WTC11 (cell line): ENCODE data around the gene INPP5A. TPM values are rescaled to one million over a fixed set of nuclear protein-coding genes. Genes with fewer than 3 reads are reported as not detected.

Experiments
- ATAC-seq: fragments of 200-7000 bp; cut with Tn5 transposase; 2 replicates; pipeline ENCODE4 v1.10.0; 2021; ENCODE audit warnings: mild to moderate bottlenecking, moderate library complexity
- CTCF ChIA-PET: fragments of 300-600 bp; sonication (Branson Sonifier 250); formaldehyde crosslinking; loops from one replicate; lab custom pipeline; 2021; ENCODE audit warnings: antibody characterized with exemption; lab: Charles Lee
- POLR2A ChIA-PET: fragments of 350-600 bp; sonication (Branson Sonifier 250); formaldehyde crosslinking; loops from one replicate; lab custom pipeline; 2021; ENCODE audit warnings: antibody characterized with exemption; lab: Charles Lee
- DNase-seq: peaks from one replicate; pipeline ENCODE4 v3.0.0; 2021; ENCODE audit warnings: low spot score
- H3K27ac Mint-ChIP-seq: 2 replicates; pipeline ENCODE4 v1.8.0; 2021; ENCODE audit warnings: mixed read lengths
- H3K27me3 Mint-ChIP-seq: 2 replicates; pipeline ENCODE4 v1.8.0; 2021; ENCODE audit warnings: low read depth, mild to moderate bottlenecking, moderate library complexity, mixed read lengths
- H3K36me3 Mint-ChIP-seq: 2 replicates; pipeline ENCODE4 v1.8.0; 2021; ENCODE audit warnings: mixed read lengths
- H3K4me1 Mint-ChIP-seq: 2 replicates; pipeline ENCODE4 v1.8.0; 2022; ENCODE audit warnings: mixed read lengths
- H3K4me3 Mint-ChIP-seq: 2 replicates; pipeline ENCODE4 v1.8.0; 2021; ENCODE audit warnings: mild to moderate bottlenecking, moderate library complexity, mixed read lengths
- H3K9me3 Mint-ChIP-seq: 2 replicates; pipeline ENCODE4 v1.8.0; 2021; ENCODE audit warnings: mixed read lengths
- ATF1 ChIP-seq: sonication (generic); formaldehyde crosslinking; IDR thresholded peaks from 2 replicates; pipeline ENCODE4 v1.8.1; 2023; ENCODE audit warnings: mild to moderate bottlenecking, moderate library complexity, missing genetic modification reagents
- CBFB ChIP-seq: sonication (generic); formaldehyde crosslinking; IDR thresholded peaks from 2 replicates; pipeline ENCODE4 v1.8.1; 2022; ENCODE audit warnings: mild to moderate bottlenecking, low read depth, missing genetic modification reagents
- EMX1 ChIP-seq: fragments of 250-450 bp; sonication (Bioruptor Pico); IDR thresholded peaks from 2 replicates; pipeline ENCODE4 v1.8.0; 2021; ENCODE audit warnings: mild to moderate bottlenecking
- GRHL2 ChIP-seq: fragments of 250-450 bp; sonication (Bioruptor Pico); IDR thresholded peaks from 2 replicates; pipeline ENCODE4 v1.8.0; 2022; ENCODE audit warnings: mild to moderate bottlenecking, moderate library complexity; ENCODE audit not compliant: insufficient replicate concordance, severe bottlenecking
- MXD4 ChIP-seq: fragments of 250-450 bp; sonication (Bioruptor Pico); IDR thresholded peaks from 2 replicates; pipeline ENCODE4 v1.8.0; 2021; ENCODE audit warnings: mild to moderate bottlenecking, moderate library complexity, borderline replicate concordance
- NFATC4 ChIP-seq: fragments of 250-450 bp; sonication (Bioruptor Pico); IDR thresholded peaks from 2 replicates; pipeline ENCODE4 v1.9.0; 2021; ENCODE audit warnings: mild to moderate bottlenecking
- NFE2L1 ChIP-seq: sonication (generic); formaldehyde crosslinking; IDR thresholded peaks from 2 replicates; pipeline ENCODE4 v1.8.1; 2023; ENCODE audit warnings: missing genetic modification reagents
- NR3C1 ChIP-seq: sonication (generic); formaldehyde crosslinking; conservative IDR thresholded peaks from 2 replicates; pipeline ENCODE4 v1.8.1; 2023; ENCODE audit warnings: low read depth, mild to moderate bottlenecking, missing genetic modification reagents
- ZNF138 ChIP-seq: sonication (generic); formaldehyde crosslinking; conservative IDR thresholded peaks from 2 replicates; pipeline ENCODE4 v1.8.1; 2022; ENCODE audit warnings: mild to moderate bottlenecking, moderate library complexity, missing genetic modification reagents
- total RNA-seq: library from RNA; stranded (reverse); gene quantifications from 3 replicates; pipeline ENCODE4 v1.2.3, GENCODE V29; 2021
- TF ChIP-seq, protein P1 (sequence below): sonication (generic); formaldehyde crosslinking; IDR thresholded peaks from 2 replicates; pipeline ENCODE4 v1.8.1; 2023; ENCODE audit warnings: mild to moderate bottlenecking, missing genetic modification reagents
- TF ChIP-seq, protein P2 (sequence below): sonication (generic); formaldehyde crosslinking; IDR thresholded peaks from 2 replicates; pipeline ENCODE4 v1.8.1; 2022; ENCODE audit warnings: low read depth, mild to moderate bottlenecking, moderate library complexity, missing genetic modification reagents, borderline replicate concordance
- TF ChIP-seq, protein P3 (sequence below): fragments of 250-450 bp; sonication (Bioruptor Pico); IDR thresholded peaks from 2 replicates; pipeline ENCODE4 v2.1.2; 2022; ENCODE audit warnings: mild to moderate bottlenecking, moderate library complexity
- TF ChIP-seq, protein P4 (sequence below): sonication (generic); formaldehyde crosslinking; IDR thresholded peaks from 2 replicates; pipeline ENCODE4 v1.8.0; 2022; ENCODE audit warnings: mild to moderate bottlenecking, missing genetic modification reagents
- TF ChIP-seq, protein P5 (sequence below): fragments of 250-450 bp; sonication (Bioruptor Pico); IDR thresholded peaks from 2 replicates; pipeline ENCODE4 v1.9.0; 2021; ENCODE audit warnings: moderate library complexity, mild to moderate bottlenecking, inconsistent platforms, borderline replicate concordance
- TF ChIP-seq, protein P6 (sequence below): sonication (generic); formaldehyde crosslinking; IDR thresholded peaks from 2 replicates; pipeline ENCODE4 v1.8.0; 2023; ENCODE audit warnings: missing genetic modification reagents
- TF ChIP-seq, protein P7 (sequence below): sonication (generic); formaldehyde crosslinking; IDR thresholded peaks from 2 replicates; pipeline ENCODE4 v1.8.0; 2022; ENCODE audit warnings: mild to moderate bottlenecking, missing genetic modification reagents
- TF ChIP-seq, protein P8 (sequence below): fragments of 200-600 bp; IDR thresholded peaks from 2 replicates; pipeline ENCODE4 v1.8.0; 2022; ENCODE audit warnings: antibody characterized with exemption
- TF ChIP-seq, protein P9 (sequence below): sonication (generic); formaldehyde crosslinking; IDR thresholded peaks from 2 replicates; pipeline ENCODE4 v1.8.1; 2022; ENCODE audit warnings: missing genetic modification reagents, borderline replicate concordance

Gene INPP5A
- total RNA-seq, 1 experiment from 2014 or later, result 22.1 TPM

DNA sequence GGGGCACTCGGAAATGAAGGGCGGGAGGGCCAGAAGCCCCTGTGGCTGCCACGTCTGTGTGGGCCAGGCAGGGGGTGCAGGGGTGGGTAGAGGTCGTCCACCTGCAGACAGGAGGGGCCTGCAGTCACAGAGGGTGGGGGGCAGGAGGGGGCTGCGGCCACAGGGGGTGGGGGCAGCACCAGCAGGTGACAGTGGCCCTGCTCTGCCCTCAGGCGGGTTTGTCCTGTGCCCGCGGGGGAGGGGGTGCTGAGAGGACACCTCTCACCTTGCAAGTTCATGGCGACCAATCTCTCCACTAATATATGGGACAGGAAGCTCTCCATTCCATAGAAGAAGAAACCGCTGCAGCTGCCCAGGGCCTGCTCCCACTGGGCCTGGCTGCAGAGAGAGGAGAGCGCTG, 274.9 kb downstream of the INPP5A start (continued):
- TF ChIP-seq, protein P1, sequence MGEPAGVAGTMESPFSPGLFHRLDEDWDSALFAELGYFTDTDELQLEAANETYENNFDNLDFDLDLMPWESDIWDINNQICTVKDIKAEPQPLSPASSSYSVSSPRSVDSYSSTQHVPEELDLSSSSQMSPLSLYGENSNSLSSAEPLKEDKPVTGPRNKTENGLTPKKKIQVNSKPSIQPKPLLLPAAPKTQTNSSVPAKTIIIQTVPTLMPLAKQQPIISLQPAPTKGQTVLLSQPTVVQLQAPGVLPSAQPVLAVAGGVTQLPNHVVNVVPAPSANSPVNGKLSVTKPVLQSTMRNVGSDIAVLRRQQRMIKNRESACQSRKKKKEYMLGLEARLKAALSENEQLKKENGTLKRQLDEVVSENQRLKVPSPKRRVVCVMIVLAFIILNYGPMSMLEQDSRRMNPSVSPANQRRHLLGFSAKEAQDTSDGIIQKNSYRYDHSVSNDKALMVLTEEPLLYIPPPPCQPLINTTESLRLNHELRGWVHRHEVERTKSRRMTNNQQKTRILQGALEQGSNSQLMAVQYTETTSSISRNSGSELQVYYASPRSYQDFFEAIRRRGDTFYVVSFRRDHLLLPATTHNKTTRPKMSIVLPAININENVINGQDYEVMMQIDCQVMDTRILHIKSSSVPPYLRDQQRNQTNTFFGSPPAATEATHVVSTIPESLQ (CRISPR knock-in tag), result no peak
- TF ChIP-seq NR3C1 (CRISPR knock-in tag), result no peak
- no peak for TF ChIP-seq CBFB
- TF ChIP-seq, protein P2, sequence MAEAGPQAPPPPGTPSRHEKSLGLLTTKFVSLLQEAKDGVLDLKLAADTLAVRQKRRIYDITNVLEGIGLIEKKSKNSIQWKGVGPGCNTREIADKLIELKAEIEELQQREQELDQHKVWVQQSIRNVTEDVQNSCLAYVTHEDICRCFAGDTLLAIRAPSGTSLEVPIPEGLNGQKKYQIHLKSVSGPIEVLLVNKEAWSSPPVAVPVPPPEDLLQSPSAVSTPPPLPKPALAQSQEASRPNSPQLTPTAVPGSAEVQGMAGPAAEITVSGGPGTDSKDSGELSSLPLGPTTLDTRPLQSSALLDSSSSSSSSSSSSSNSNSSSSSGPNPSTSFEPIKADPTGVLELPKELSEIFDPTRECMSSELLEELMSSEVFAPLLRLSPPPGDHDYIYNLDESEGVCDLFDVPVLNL (CRISPR knock-in tag), result no peak

DNA sequence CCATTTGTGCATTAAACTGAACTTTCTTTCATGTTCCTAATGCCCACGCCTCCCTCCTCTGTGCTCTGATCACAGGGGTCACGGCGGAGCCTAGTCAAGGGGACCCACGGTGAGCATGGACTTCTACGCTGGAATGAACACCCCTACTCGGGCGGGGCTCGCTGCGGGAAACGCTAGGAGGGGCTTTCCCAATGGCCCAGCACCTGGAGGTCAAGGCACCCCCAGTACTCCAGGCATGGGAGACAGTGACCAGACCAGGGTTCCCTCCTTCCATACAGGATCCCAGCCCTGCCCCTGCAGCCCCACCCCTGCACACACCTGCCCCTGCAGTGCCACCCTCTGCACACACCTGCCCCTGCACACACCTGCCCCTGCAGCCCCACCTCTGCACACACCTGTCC, 275.4 kb downstream of the INPP5A start:
- TF ChIP-seq, protein P3, sequence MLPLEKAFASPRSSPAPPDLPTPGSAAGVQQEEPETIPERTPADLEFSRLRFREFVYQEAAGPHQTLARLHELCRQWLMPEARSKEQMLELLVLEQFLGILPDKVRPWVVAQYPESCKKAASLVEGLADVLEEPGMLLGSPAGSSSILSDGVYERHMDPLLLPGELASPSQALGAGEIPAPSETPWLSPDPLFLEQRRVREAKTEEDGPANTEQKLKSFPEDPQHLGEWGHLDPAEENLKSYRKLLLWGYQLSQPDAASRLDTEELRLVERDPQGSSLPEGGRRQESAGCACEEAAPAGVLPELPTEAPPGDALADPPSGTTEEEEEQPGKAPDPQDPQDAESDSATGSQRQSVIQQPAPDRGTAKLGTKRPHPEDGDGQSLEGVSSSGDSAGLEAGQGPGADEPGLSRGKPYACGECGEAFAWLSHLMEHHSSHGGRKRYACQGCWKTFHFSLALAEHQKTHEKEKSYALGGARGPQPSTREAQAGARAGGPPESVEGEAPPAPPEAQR (CRISPR knock-in tag), result no peak
- TF ChIP-seq, protein P4, sequence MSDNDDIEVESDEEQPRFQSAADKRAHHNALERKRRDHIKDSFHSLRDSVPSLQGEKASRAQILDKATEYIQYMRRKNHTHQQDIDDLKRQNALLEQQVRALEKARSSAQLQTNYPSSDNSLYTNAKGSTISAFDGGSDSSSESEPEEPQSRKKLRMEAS (CRISPR knock-in tag), result no peak
- TF ChIP-seq CBFB (no peak), GRHL2 (no peak), NFE2L1 (CRISPR knock-in tag) (no peak), ZNF138 (CRISPR knock-in tag) (no peak), NFATC4 (CRISPR knock-in tag) (no peak), ATF1 (CRISPR knock-in tag) (no peak), EMX1 (CRISPR knock-in tag) (no peak), MXD4 (no peak)
- TF ChIP-seq, protein P5, sequence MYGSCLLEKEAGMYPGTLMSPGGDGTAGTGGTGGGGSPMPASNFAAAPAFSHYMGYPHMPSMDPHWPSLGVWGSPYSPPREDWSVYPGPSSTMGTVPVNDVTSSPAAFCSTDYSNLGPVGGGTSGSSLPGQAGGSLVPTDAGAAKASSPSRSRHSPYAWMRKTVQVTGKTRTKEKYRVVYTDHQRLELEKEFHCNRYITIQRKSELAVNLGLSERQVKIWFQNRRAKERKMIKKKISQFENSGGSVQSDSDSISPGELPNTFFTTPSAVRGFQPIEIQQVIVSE, result no peak
- TF ChIP-seq, protein P6, sequence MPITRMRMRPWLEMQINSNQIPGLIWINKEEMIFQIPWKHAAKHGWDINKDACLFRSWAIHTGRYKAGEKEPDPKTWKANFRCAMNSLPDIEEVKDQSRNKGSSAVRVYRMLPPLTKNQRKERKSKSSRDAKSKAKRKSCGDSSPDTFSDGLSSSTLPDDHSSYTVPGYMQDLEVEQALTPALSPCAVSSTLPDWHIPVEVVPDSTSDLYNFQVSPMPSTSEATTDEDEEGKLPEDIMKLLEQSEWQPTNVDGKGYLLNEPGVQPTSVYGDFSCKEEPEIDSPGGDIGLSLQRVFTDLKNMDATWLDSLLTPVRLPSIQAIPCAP (CRISPR knock-in tag), result no peak
- TF ChIP-seq, protein P7, sequence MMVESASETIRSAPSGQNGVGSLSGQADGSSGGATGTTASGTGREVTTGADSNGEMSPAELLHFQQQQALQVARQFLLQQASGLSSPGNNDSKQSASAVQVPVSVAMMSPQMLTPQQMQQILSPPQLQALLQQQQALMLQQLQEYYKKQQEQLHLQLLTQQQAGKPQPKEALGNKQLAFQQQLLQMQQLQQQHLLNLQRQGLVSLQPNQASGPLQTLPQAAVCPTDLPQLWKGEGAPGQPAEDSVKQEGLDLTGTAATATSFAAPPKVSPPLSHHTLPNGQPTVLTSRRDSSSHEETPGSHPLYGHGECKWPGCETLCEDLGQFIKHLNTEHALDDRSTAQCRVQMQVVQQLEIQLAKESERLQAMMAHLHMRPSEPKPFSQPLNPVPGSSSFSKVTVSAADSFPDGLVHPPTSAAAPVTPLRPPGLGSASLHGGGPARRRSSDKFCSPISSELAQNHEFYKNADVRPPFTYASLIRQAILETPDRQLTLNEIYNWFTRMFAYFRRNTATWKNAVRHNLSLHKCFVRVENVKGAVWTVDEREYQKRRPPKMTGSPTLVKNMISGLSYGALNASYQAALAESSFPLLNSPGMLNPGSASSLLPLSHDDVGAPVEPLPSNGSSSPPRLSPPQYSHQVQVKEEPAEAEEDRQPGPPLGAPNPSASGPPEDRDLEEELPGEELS (CRISPR knock-in tag), result no peak
- TF ChIP-seq, protein P8, sequence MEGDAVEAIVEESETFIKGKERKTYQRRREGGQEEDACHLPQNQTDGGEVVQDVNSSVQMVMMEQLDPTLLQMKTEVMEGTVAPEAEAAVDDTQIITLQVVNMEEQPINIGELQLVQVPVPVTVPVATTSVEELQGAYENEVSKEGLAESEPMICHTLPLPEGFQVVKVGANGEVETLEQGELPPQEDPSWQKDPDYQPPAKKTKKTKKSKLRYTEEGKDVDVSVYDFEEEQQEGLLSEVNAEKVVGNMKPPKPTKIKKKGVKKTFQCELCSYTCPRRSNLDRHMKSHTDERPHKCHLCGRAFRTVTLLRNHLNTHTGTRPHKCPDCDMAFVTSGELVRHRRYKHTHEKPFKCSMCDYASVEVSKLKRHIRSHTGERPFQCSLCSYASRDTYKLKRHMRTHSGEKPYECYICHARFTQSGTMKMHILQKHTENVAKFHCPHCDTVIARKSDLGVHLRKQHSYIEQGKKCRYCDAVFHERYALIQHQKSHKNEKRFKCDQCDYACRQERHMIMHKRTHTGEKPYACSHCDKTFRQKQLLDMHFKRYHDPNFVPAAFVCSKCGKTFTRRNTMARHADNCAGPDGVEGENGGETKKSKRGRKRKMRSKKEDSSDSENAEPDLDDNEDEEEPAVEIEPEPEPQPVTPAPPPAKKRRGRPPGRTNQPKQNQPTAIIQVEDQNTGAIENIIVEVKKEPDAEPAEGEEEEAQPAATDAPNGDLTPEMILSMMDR, result no peak
- TF ChIP-seq, protein P9, sequence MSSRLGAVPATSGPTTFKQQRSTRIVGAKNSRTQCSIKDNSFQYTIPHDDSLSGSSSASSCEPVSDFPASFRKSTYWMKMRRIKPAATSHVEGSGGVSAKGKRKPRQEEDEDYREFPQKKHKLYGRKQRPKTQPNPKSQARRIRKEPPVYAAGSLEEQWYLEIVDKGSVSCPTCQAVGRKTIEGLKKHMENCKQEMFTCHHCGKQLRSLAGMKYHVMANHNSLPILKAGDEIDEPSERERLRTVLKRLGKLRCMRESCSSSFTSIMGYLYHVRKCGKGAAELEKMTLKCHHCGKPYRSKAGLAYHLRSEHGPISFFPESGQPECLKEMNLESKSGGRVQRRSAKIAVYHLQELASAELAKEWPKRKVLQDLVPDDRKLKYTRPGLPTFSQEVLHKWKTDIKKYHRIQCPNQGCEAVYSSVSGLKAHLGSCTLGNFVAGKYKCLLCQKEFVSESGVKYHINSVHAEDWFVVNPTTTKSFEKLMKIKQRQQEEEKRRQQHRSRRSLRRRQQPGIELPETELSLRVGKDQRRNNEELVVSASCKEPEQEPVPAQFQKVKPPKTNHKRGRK (CRISPR knock-in tag), result no peak
- no peaks in the 10 kb centered on the region for H3K9me3 Mint-ChIP-seq
- CTCF ChIA-PET, result no interaction called here
- ATAC-seq (no peak), DNase-seq (no peak)
- POLR2A ChIA-PET, result no interaction called here
- no peak overlapping the region for H3K4me3 Mint-ChIP-seq
- no peaks in the 10 kb centered on the region for H3K36me3 Mint-ChIP-seq
- H3K27me3 Mint-ChIP-seq, result no peaks in the 10 kb centered on the region
- no peaks in the 10 kb centered on the region for H3K4me1 Mint-ChIP-seq
- H3K27ac Mint-ChIP-seq, result no peak overlapping the region
